Activated CD8-positive, alpha-beta T cell treated with anti-CD3 and anti-CD28 coated beads, Interleukin-2, amount 10 ng/mL, durations not matched to agents 7 days and 5 days (primary cell): Measurements from ENCODE around the gene MRPL22. TPM values are rescaled to one million over a fixed set of nuclear protein-coding genes. Genes with fewer than 3 reads are reported as not detected.

Experiments used
- ATAC-seq: fragments of 150-1000 bp; cut with Tn5 transposase; one replicate; pipeline ENCODE4 v1.10.0; 2021; ENCODE audit warnings: moderate library complexity
- CTCF ChIA-PET: fragments of 350-600 bp; sonication (Branson Sonifier 250); formaldehyde crosslinking; loops from one replicate; lab custom pipeline; 2021; ENCODE audit warnings: antibody characterized with exemption; lab: Charles Lee
- POLR2A ChIA-PET: fragments of 350-600 bp; sonication (Branson Sonifier 250); formaldehyde crosslinking; loops from one replicate; lab custom pipeline; 2021; ENCODE audit warnings: antibody characterized with exemption; lab: Charles Lee
- DNase-seq: peaks from one replicate; pipeline ENCODE4 v3.0.0-alpha.2; 2020
- H3K27ac Mint-ChIP-seq: one replicate; pipeline ENCODE4 v1.8.0; 2021; ENCODE audit warnings: mild to moderate bottlenecking, mixed read lengths
- H3K27me3 Mint-ChIP-seq: one replicate; pipeline ENCODE4 v1.8.0; 2021; ENCODE audit warnings: low read depth, mixed read lengths
- H3K36me3 Mint-ChIP-seq: one replicate; pipeline ENCODE4 v1.8.0; 2021; ENCODE audit warnings: low read depth, mixed read lengths
- H3K4me1 Mint-ChIP-seq: one replicate; pipeline ENCODE4 v1.8.0; 2021; ENCODE audit warnings: low read depth, mixed read lengths
- H3K4me3 Mint-ChIP-seq: one replicate; pipeline ENCODE4 v1.8.0; 2021; ENCODE audit warnings: mild to moderate bottlenecking, mixed read lengths
- H3K9me3 Mint-ChIP-seq: one replicate; pipeline ENCODE4 v1.8.0; 2022; ENCODE audit warnings: mixed read lengths; ENCODE audit not compliant: insufficient read depth
- total RNA-seq, 2 experiments: library from RNA; stranded (reverse); gene quantifications; one replicate each; pipeline ENCODE4 v1.2.3, GENCODE V29; 2021

Gene MRPL22
- total RNA-seq, 2 experiments from 2014 or later = 60.0 to 62.3 TPM

DNA sequence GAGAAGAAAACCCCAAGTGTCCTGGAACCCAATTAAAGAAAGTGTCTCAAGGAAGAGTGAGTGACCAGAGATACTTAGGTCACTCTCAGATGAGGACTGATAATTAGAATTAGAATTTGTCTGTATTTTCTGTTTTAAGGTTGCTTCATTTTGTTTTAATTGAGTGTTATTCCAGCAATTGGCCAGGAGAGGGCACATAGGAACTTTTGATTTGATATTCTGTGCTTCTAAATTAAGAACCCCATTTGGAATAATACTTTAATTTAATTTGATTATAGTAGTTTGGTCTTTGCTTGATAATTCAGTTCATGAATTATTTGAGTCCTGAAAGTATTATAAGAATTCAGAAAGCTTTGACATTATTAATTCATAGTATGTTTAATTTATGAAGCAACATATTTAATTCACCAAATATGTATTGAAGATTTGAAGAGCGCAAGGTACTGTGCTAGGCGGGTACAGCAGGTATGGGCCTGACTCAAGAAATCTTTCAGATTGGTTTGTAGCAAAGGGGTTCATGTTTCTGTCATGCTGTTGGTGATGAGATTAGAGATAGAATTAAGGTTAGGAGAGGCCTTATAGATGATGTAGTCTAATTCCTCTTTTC is 4.9 kb downstream of the MRPL22 start:
- ATAC-seq = no peak
- H3K4me3 Mint-ChIP-seq = no peak overlapping the region
- DNase-seq = no peak
- CTCF ChIA-PET = interaction anchor here (0.8 to 1.4 kb wide), 4 partner anchors 9 to 59 kb away, joined by 3 to 4 read pairs (median 4); no protein-coding TSS in a partner anchor
- H3K9me3 Mint-ChIP-seq = no peaks in the 10 kb centered on the region
- no peaks in the 10 kb centered on the region for H3K27me3 Mint-ChIP-seq
- H3K27ac Mint-ChIP-seq = no peak overlapping the region
- H3K36me3 Mint-ChIP-seq = peaks cover 17% of the 10 kb centered on the region
- POLR2A ChIA-PET = no interaction called here
- peaks cover 14% of the 10 kb centered on the region for H3K4me1 Mint-ChIP-seq

DNA sequence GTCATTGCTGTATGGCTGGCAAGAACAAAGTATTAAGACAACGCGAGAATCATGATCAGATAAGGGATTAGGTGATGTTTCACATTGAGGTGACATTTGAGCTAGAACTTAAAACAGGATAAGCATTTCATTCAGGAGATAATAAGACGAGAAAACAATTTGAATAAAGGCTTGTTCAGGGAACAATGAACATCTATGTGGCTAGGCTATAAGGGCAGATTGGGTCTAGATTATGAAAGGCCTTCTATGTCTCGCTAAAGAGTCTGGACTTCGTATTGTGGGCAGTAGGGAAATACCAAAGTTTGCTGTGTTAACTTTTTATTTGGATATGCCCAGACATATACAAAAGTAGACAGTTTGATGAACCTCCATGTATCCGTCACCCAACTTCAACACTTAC is 6.9 kb downstream of the MRPL22 start:
- CTCF ChIA-PET = no interaction called here
- POLR2A ChIA-PET = interaction anchor here (1.3 kb wide), 1 partner anchor 10 kb away, joined by 3 read pairs; the partner anchor contains the start of gene GEMIN5
- Mint-ChIP-seq H3K4me3 (no peak overlapping the region), H3K4me1 (peaks cover 7% of the 10 kb centered on the region), H3K36me3 (peaks cover 10% of the 10 kb centered on the region), H3K9me3 (no peaks in the 10 kb centered on the region), H3K27me3 (no peaks in the 10 kb centered on the region), H3K27ac (no peak overlapping the region)
- ATAC-seq (no peak), DNase-seq (no peak)

DNA sequence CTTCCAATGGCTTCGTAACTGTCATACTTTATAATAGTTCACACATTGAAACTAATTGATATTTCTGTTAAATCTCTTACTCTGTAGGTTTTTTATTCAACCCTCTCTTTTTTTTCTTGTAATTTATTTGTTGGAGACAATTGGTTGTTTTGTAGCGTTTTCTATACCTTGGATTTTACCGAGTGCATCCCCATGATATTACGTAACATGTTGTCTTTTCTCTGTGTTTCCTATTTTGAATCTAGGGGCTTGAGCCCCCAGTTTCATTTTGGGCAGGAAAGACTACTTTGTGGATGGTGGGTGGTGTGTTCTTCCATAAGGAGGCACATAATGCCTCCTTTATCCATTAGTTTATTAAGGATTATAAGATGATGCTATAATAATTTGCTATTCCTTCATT is 7.4 kb downstream of the MRPL22 start:
- no peaks in the 10 kb centered on the region for H3K27me3 Mint-ChIP-seq
- DNase-seq = no peak
- H3K4me3 Mint-ChIP-seq = no peak overlapping the region
- H3K36me3 Mint-ChIP-seq = peaks cover 10% of the 10 kb centered on the region
- peaks cover 3% of the 10 kb centered on the region for H3K4me1 Mint-ChIP-seq
- no peaks in the 10 kb centered on the region for H3K9me3 Mint-ChIP-seq
- no peak for ATAC-seq
- ChIA-PET POLR2A (no interaction called here), CTCF (no interaction called here)
- no peak overlapping the region for H3K27ac Mint-ChIP-seq

DNA sequence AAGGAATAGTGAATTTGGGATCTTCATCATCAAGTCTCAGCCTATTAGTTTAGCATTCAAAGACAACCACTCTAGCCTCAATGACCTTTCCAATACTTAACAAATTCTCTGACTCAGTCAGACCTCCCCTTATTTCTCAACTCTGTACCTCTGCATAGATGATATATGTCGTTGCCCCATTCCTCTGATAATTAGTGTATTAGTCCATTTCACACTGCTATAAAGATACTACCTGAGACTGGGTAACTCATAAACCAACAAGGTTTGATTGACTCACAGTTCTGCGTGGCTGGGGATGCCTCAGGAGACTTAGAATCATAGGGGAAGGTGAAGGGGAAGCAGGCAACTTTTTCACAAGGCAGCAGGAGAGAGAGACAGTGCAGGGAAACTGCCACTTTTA is 8.9 kb downstream of the MRPL22 start:
- Mint-ChIP-seq H3K27me3 (no peaks in the 10 kb centered on the region), H3K9me3 (no peaks in the 10 kb centered on the region), H3K4me3 (no peak overlapping the region), H3K36me3 (peaks cover 13% of the 10 kb centered on the region), H3K4me1 (peaks cover 3% of the 10 kb centered on the region), H3K27ac (no peak overlapping the region)
- ChIA-PET CTCF (no interaction called here), POLR2A (no interaction called here)
- ATAC-seq (no peak), DNase-seq (no peak)

- no peak overlapping the region for H3K27ac Mint-ChIP-seq
- DNase-seq (no peak), ATAC-seq (no peak)
- H3K4me3 Mint-ChIP-seq = no peak overlapping the region
- no peaks in the 10 kb centered on the region for H3K27me3 Mint-ChIP-seq
- CTCF ChIA-PET = no interaction called here
- H3K9me3 Mint-ChIP-seq = no peaks in the 10 kb centered on the region
- no peaks in the 10 kb centered on the region for H3K4me1 Mint-ChIP-seq
- H3K36me3 Mint-ChIP-seq = peaks cover 33% of the 10 kb centered on the region
- POLR2A ChIA-PET = no interaction called here
Measured at GRCh38 chr5:154956712-154957111, 15.8 kb downstream of the MRPL22 start.

DNA sequence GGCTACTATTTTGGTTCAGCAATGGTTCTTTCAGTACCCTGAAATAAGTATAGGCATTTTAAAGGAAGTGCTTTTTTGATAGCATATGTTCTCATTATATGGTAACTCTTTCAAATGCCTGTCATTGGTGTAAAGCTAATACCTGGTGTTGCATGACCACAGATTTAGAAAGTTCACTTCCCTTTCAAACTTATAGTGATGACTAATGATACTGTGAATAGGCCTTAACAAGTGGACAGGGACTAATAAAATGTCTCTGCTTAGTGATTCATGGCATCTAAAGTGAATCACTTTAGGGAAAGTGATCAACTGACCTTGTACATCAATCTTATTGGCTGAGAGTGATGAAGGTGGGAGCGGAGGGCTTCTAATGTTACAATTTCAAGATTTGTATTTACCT is 21.6 kb downstream of the MRPL22 start:
- no peak overlapping the region for H3K27ac Mint-ChIP-seq

DNA sequence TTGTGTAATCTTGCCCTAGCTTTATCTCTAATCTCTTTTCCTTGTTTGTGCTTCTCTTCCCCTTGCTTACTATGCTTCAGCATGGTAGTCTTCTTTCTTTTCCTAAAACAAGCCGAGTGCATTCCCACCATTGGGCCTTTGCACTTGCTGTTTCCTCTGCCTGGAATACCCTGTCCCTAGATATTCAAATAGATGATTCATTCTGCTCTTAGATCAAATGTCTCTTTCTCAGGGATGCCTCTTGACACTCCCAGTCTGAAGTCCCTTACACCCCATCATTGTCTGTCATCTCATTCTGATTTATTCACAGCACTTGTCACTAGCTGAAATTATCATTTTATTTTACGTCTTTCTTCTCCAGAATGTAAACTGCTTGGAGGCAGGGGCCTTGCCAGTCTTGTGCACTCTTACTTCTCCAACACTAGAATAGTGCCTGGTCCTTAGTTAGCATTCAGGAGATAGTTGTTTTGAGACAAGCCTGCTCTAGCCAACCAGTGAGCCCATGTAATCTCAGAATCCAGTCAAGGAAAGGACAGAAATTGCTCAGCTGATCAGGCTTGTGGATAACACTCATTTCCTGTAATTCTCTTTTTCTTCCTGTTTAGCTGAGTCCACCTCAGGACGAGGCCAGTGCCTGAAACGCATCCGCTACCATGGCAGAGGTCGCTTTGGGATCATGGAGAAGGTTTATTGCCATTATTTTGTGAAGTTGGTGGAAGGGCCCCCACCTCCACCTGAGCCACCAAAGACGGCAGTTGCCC is 25.4 kb downstream of the MRPL22 start:
- DNase-seq (no peak), ATAC-seq (no peak)
- H3K36me3 Mint-ChIP-seq = peaks cover 23% of the 10 kb centered on the region
- ChIA-PET CTCF (no interaction called here), POLR2A (no interaction called here)
- peak overlapping the region; percentile 44 for H3K27ac Mint-ChIP-seq
- no peak overlapping the region for H3K4me3 Mint-ChIP-seq
- H3K27me3 Mint-ChIP-seq = no peaks in the 10 kb centered on the region
- peaks cover 8% of the 10 kb centered on the region for H3K4me1 Mint-ChIP-seq
- H3K9me3 Mint-ChIP-seq = no peaks in the 10 kb centered on the region

More for the DNA sequence above, 21.6 kb downstream of the MRPL22 start:
- ATAC-seq = no peak
- ChIA-PET CTCF (interaction anchor here (0.5 to 2.1 kb wide), 2 partner anchors 10 to 127 kb away, joined by 3 to 9 read pairs; no protein-coding TSS in a partner anchor), POLR2A (no interaction called here)
- no peaks in the 10 kb centered on the region for H3K27me3 Mint-ChIP-seq
- no peak overlapping the region for H3K4me3 Mint-ChIP-seq
- no peak for DNase-seq
- peaks cover 39% of the 10 kb centered on the region for H3K36me3 Mint-ChIP-seq
- peaks cover 8% of the 10 kb centered on the region for H3K4me1 Mint-ChIP-seq
- no peaks in the 10 kb centered on the region for H3K9me3 Mint-ChIP-seq

GRCh38 chr5:154966874-154967273 is 26.0 kb downstream of the MRPL22 start:
- H3K27me3 Mint-ChIP-seq = no peaks in the 10 kb centered on the region
- H3K27ac Mint-ChIP-seq = no peak overlapping the region
- ChIA-PET CTCF (no interaction called here), POLR2A (no interaction called here)
- ATAC-seq = no peak
- no peaks in the 10 kb centered on the region for H3K9me3 Mint-ChIP-seq
- H3K4me3 Mint-ChIP-seq = no peak overlapping the region
- H3K4me1 Mint-ChIP-seq = peaks cover 8% of the 10 kb centered on the region
- peaks cover 22% of the 10 kb centered on the region for H3K36me3 Mint-ChIP-seq
- DNase-seq = no peak

DNA sequence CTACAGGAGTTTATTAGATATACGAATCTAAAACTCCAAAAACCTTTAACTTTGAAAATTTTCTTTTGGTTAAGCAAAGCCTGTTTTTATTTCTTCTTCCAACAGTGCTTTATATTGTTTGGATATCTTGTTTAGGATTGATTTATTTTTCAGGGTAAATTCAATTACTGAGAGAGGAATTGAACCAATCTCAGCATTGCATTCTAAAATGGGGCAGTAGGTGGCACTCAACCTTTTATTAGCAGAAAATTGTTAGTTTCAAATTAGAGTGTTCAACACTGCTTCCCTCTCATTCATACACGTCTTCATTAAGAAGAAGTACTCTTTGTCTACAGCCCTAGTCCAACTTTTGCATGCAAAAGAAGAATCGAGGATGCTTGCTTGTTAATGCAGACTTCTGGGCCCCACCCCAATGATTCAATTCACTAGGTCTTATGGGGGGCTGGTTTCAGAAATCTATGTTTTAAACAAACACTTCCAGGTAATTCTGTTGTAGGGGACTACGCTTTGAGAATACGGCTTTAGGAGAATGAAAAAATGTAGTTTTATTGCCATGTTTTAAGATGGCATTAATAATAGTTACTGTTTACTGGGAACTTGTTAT is 26.6 kb downstream of the MRPL22 start:
- no peaks in the 10 kb centered on the region for H3K27me3 Mint-ChIP-seq
- no peak for ATAC-seq

DNA sequence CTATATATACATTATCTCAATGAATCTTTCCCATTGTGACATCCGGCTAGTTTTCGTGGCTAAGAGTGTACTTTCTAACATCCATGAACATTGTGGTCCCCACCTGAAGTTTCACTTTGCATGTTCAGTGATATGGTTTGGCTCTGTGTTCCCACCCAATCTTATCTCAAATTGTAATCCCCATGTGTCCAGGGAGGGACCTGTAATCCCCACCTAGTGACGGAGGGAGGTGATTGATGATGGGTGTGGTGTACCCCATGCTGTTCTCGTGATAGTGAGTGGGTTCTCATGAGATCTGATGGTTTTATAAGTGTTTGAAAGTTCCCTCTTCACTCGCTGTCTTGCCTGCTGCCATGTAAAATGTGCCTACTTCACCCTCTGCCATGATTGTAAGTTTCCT is 28.1 kb downstream of the MRPL22 start:
- DNase-seq (no peak), ATAC-seq (no peak)
- no peaks in the 10 kb centered on the region for H3K27me3 Mint-ChIP-seq
- peaks cover 8% of the 10 kb centered on the region for H3K4me1 Mint-ChIP-seq
- peaks cover 17% of the 10 kb centered on the region for H3K36me3 Mint-ChIP-seq
- no peak overlapping the region for H3K27ac Mint-ChIP-seq
- POLR2A ChIA-PET = no interaction called here
- CTCF ChIA-PET = interaction anchor here (1.4 kb wide), 1 partner anchor 7 kb away, joined by 3 read pairs; no protein-coding TSS in a partner anchor
- H3K9me3 Mint-ChIP-seq = no peaks in the 10 kb centered on the region
- no peak overlapping the region for H3K4me3 Mint-ChIP-seq

More for the DNA sequence above, 26.6 kb downstream of the MRPL22 start:
- DNase-seq = no peak
- ChIA-PET CTCF (interaction anchor here (1.0 kb wide), 1 partner anchor 16 kb away, joined by 3 read pairs; no protein-coding TSS in a partner anchor), POLR2A (no interaction called here)
- H3K36me3 Mint-ChIP-seq = peaks cover 22% of the 10 kb centered on the region
- no peaks in the 10 kb centered on the region for H3K9me3 Mint-ChIP-seq
- peaks cover 8% of the 10 kb centered on the region for H3K4me1 Mint-ChIP-seq
- H3K27ac Mint-ChIP-seq = no peak overlapping the region
- H3K4me3 Mint-ChIP-seq = no peak overlapping the region

DNA sequence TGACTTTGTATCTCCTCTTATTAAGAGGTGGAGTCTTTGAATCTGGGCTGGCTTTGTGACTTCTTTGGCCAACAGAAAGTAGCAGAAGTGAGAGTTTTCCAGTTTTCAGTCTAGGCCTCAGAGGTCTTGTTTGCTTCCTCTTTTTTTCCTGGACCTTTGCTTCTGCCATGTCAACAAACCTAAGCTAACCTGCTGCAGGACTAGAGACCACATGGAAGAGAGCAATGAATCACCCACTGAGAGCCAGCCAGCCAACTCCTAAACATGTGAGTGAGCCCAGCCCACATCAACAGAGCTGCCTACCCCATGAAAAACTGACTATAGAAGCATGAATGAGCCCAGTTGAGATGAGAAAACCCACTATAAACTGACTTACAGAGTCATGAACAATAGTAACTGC is 29.9 kb downstream of the MRPL22 start:
- Mint-ChIP-seq H3K36me3 (peaks cover 15% of the 10 kb centered on the region), H3K27me3 (no peaks in the 10 kb centered on the region), H3K4me1 (peaks cover 8% of the 10 kb centered on the region), H3K27ac (no peak overlapping the region), H3K9me3 (no peaks in the 10 kb centered on the region), H3K4me3 (no peak overlapping the region)
- no peak for DNase-seq
- ChIA-PET POLR2A (no interaction called here), CTCF (interaction anchor here (1.0 kb wide), 1 partner anchor 320 kb away, joined by 3 read pairs; no protein-coding TSS in a partner anchor)
- ATAC-seq = no peak

GRCh38 chr5:154971501-154971900 is 30.6 kb downstream of the MRPL22 start:
- Mint-ChIP-seq H3K27ac (no peak overlapping the region), H3K4me1 (peaks cover 1% of the 10 kb centered on the region), H3K9me3 (no peaks in the 10 kb centered on the region), H3K27me3 (no peaks in the 10 kb centered on the region), H3K36me3 (peaks cover 10% of the 10 kb centered on the region), H3K4me3 (no peak overlapping the region)
- DNase-seq = no peak
- no peak for ATAC-seq
- CTCF ChIA-PET = interaction anchor here (1.8 kb wide), 1 partner anchor 10 kb away, joined by 9 read pairs; no protein-coding TSS in a partner anchor
- POLR2A ChIA-PET = no interaction called here
